HEK293 (cell line): ENCODE results near the gene ADAMTS17.

Experiments
- YY1 ChIP-seq: fragments of 450-650 bp; formaldehyde crosslinking; IDR thresholded peaks from 2 replicates; pipeline ENCODE4 v1.5.1; 2018; ENCODE audit warnings: missing biosample characterization, missing genetic modification characterization
- ZNF138 ChIP-seq: fragments of 450-650 bp; formaldehyde crosslinking; IDR thresholded peaks from 2 replicates; pipeline ENCODE4 v1.5.1; 2016; ENCODE audit warnings: missing biosample characterization, missing genetic modification characterization, borderline replicate concordance
- ZNF350 ChIP-seq: fragments of 450-650 bp; formaldehyde crosslinking; IDR thresholded peaks from 2 replicates; pipeline ENCODE4 v1.5.0; 2017; ENCODE audit warnings: missing biosample characterization, mild to moderate bottlenecking, missing genetic modification characterization
- TF ChIP-seq, protein P1 (sequence below): fragments of 450-650 bp; formaldehyde crosslinking; IDR thresholded peaks from 2 replicates; pipeline ENCODE4 v1.5.1; 2016; ENCODE audit warnings: missing biosample characterization, missing genetic modification characterization
- TF ChIP-seq, protein P2 (sequence below): fragments of 450-650 bp; formaldehyde crosslinking; IDR thresholded peaks from 2 replicates; pipeline ENCODE4 v1.5.1; 2016; ENCODE audit warnings: missing biosample characterization, missing genetic modification characterization

DNA sequence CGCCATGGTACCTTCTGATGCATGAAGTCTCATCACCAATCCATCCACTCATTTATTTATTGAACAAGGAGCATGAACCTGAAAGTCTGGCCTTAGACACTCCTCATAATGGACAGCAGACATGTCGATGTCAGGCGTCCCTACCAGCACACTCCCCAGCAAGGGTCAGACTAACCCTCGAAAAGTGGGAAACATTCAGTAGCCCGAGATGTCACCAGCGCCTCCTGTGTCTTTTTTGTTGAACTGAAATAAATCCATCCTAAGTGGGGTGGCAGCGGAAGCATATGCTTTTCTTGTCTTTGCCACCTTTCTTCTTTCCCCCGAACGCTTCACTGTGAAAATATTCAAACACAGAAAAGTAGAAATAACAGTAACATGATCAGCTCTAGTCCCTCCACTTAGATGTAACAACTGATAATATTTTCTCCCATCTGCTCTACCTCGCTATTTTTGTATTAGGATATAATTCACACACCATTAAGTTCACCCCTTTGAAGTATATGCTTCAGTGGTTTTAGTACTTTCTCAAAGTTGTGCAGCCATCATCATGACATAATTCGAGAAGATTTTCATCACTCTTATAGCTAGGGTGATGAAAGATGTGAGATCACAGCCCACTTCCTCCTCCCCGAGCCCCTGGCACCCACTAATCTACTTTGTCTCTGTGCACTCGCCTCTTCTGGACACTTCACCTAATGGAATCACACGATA is 121.6 kb downstream of the ADAMTS17 start:
- TF ChIP-seq, protein P1, sequence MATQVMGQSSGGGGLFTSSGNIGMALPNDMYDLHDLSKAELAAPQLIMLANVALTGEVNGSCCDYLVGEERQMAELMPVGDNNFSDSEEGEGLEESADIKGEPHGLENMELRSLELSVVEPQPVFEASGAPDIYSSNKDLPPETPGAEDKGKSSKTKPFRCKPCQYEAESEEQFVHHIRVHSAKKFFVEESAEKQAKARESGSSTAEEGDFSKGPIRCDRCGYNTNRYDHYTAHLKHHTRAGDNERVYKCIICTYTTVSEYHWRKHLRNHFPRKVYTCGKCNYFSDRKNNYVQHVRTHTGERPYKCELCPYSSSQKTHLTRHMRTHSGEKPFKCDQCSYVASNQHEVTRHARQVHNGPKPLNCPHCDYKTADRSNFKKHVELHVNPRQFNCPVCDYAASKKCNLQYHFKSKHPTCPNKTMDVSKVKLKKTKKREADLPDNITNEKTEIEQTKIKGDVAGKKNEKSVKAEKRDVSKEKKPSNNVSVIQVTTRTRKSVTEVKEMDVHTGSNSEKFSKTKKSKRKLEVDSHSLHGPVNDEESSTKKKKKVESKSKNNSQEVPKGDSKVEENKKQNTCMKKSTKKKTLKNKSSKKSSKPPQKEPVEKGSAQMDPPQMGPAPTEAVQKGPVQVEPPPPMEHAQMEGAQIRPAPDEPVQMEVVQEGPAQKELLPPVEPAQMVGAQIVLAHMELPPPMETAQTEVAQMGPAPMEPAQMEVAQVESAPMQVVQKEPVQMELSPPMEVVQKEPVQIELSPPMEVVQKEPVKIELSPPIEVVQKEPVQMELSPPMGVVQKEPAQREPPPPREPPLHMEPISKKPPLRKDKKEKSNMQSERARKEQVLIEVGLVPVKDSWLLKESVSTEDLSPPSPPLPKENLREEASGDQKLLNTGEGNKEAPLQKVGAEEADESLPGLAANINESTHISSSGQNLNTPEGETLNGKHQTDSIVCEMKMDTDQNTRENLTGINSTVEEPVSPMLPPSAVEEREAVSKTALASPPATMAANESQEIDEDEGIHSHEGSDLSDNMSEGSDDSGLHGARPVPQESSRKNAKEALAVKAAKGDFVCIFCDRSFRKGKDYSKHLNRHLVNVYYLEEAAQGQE (tag by site-specific recombination) = no peak
- no peak for TF ChIP-seq ZNF350 (tag by site-specific recombination)
- TF ChIP-seq ZNF138 (tag by site-specific recombination) = no peak
- TF ChIP-seq YY1 (tag by site-specific recombination) = no peak
- TF ChIP-seq, protein P2, sequence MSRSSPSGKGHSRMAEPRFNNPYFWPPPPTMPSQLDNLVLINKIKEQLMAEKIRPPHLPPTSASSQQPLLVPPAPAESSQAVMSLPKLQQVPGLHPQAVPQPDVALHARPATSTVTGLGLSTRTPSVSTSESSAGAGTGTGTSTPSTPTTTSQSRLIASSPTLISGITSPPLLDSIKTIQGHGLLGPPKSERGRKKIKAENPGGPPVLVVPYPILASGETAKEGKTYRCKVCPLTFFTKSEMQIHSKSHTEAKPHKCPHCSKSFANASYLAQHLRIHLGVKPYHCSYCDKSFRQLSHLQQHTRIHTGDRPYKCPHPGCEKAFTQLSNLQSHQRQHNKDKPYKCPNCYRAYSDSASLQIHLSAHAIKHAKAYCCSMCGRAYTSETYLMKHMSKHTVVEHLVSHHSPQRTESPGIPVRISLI = 0 out of 2 replicates have a peak, but pooled peaks have one; percentile 33
